ENCODE results near the gene FAIM2.

FAIM2 gene

GRCh38 chr12:49949866-49950265 lies 46.2 kb upstream of the FAIM2 start:
- TF ChIP-seq CTCF (IDR thresholded peaks at IDR 0.05; ENCODE audit: borderline replicate concordance, control extremely low read depth, extremely low read depth, insufficient read depth, missing control alignments): no peak
- in situ Hi-C loops (cut with MboI; ENCODE audit: low sequenced_read_pairs, unreplicated experiment): no loop called here
- no peak for DNase-seq (ENCODE audit: low spot score)

GRCh38 chr12:49948866-49949845 lies 45.5 kb upstream of the FAIM2 start:
- TF ChIP-seq CTCF (IDR thresholded peaks at IDR 0.05; ENCODE audit: borderline replicate concordance, control extremely low read depth, extremely low read depth, insufficient read depth, missing control alignments): no peak
- in situ Hi-C loops (cut with MboI; ENCODE audit: low sequenced_read_pairs, unreplicated experiment): no loop called here
- DNase-seq (ENCODE audit: low spot score): no peak

- no peak for DNase-seq (ENCODE audit: low spot score)
- TF ChIP-seq CTCF (IDR thresholded peaks at IDR 0.05; ENCODE audit: borderline replicate concordance, control extremely low read depth, extremely low read depth, insufficient read depth, missing control alignments): no peak
- in situ Hi-C loops (cut with MboI; ENCODE audit: low sequenced_read_pairs, unreplicated experiment): no loop called here
Observed at GRCh38 chr12:49947593-49948226, 44.0 kb upstream of the FAIM2 start.

GRCh38 chr12:49946497-49946896 lies 42.8 kb upstream of the FAIM2 start:
- in situ Hi-C loops (cut with MboI; ENCODE audit: low sequenced_read_pairs, unreplicated experiment): no loop called here
- no peak for TF ChIP-seq CTCF (IDR thresholded peaks at IDR 0.05; ENCODE audit: borderline replicate concordance, control extremely low read depth, extremely low read depth, insufficient read depth, missing control alignments)
- DNase-seq (ENCODE audit: low spot score): no peak

GRCh38 chr12:49946086-49946485 lies 42.4 kb upstream of the FAIM2 start:
- DNase-seq (ENCODE audit: low spot score): no peak
- in situ Hi-C loops (cut with MboI; ENCODE audit: low sequenced_read_pairs, unreplicated experiment): no loop called here

More at GRCh38 chr12:49946086-49946485, 42.4 kb upstream of the FAIM2 start:
- TF ChIP-seq CTCF (IDR thresholded peaks at IDR 0.05; ENCODE audit: borderline replicate concordance, control extremely low read depth, extremely low read depth, insufficient read depth, missing control alignments): no peak
